ENCODE measurements around the gene CEMIP. TPM values are rescaled to one million over a fixed set of nuclear protein-coding genes. Genes with fewer than 3 reads are reported as not detected.
A peak's percentile ranks its signal among the peaks of the same experiment; 100 is the strongest.

CEMIP gene
- total RNA-seq, 1 donor from 2014 or later: 0.20 TPM

DNA sequence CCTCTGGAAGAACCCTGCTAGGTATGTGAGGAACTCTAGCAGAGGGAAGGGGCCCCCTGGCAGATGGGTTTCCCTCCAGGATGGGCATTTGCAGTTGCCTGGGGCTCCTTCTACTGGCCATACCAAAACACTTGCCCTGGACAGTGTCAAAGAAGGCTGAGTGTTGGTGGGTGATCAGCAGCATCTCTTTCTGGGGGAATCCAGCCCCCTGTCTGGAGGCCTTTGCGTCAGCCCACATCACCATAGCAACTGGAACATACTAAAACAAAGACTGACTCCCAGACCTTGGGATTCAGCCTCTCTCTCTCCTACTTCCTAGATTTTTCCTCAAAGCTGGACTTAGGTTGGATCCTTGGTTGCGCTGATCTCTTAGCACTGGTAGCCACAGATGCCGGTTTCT is 8.1 kb downstream of the CEMIP start:
- no peak for DNase-seq (ENCODE audit: low read depth)

- DNase-seq (ENCODE audit: low read depth): no peak
These were observed 9.4 kb downstream of the CEMIP start for GRCh38 chr15:80788536-80788935.

DNA sequence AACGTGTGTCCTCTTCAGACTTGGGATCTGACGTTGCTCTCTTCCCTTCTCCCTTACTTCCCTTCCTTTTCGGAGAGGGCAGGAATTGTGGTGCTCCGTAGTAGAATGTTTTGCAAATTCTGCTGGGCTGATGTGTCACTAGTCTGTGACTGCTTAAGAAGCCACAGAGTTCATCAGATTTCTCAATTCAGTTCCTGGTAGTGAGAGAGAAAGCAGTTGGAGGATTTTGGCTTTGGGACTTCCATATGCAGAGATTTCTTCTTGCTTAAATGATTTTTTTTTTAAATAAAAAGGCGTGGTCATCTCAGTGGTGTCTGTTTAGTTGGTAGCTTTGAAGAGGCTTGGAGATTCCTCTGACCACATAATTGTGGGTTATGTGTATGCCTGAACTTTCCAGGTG is 10.1 kb downstream of the CEMIP start:
- DNase-seq (ENCODE audit: low read depth): peak; percentile 9

- no peak for DNase-seq (ENCODE audit: low read depth)
These were observed 10.6 kb downstream of the CEMIP start for GRCh38 chr15:80789796-80790195.

DNA sequence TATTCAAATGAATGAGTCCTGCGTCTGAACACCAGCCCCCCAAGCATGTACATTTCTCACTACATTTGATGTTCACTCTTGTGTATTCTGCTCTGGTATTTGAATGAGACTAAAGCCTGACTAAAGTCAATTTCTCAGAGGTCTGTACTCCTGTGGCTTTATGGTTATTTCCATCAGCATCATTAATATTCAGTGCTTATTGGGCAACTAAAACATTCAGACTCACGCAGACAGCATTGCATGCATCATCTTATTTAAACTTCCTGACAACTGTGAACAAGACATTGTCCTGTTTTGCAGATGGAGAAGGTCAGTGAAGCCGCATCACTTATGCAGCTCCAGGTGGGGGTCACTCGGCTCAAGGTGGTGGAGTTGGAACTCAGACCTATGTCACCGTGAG is 11.1 kb downstream of the CEMIP start:
- DNase-seq (ENCODE audit: low read depth): no peak

DNA sequence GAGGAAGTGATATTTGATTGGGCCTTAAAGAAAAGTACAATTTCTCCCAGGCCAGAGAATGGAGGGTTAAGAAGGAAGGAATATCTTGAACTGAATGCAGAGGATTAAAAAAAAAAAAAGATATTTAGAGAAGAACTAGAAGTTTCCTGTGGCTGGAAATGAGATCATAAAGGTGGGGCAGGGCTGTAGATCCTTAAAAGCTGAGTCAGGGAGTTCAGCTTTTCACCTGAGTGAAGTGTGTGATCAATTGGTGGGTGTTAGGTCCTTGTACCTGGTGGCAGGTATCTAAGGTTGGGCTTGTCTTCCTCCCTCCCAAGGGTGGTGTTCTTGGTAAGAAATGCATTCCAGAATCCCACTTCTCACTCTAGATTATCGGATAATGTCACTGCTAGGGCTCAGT is 11.8 kb downstream of the CEMIP start:
- DNase-seq (ENCODE audit: low read depth): no peak

DNA sequence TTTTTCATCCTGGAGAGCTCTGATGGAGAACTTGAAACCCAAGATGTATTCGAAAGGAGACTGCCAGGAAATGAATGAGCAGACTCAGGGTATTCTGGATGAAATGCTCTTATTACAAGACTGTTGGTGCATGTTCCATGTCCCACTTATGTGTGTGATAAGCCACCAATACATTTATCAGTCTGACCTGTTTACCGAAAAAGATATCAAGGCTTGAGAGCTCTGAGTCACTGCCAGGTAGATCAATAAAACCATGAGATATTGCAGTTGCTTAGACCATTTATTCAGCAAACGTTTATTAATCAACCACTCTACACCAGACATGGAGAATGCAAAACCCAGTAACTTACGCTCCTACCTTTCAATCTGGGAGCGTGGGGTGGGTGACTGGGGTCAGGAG is 17.2 kb downstream of the CEMIP start:
- no peak for DNase-seq (ENCODE audit: low read depth)

GRCh38 chr15:80798911-80799310 is 19.7 kb downstream of the CEMIP start:
- no peak for DNase-seq (ENCODE audit: low read depth)

DNA sequence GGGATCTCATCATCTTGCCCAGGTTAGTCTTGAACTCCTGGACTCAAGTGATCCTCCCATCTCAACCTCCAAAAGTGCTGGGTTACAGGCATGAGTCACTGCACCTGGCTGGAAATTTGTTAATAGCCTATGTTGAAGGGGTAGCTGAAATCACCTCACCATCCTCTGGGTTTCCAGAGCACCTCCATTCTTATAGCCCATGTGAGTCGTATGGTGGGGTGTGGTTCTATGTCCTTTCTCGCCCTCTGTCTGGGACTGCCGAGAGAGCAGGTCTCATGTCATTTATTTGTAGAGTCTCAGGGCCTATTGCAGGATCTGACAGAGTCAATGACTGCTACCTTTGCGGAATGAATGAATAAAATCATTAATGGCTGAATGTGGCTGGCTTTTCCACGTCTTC is 20.9 kb downstream of the CEMIP start:
- DNase-seq (ENCODE audit: low read depth): no peak

GRCh38 chr15:80801891-80802680 is 22.9 kb downstream of the CEMIP start:
- DNase-seq (ENCODE audit: low read depth): no peak

DNA sequence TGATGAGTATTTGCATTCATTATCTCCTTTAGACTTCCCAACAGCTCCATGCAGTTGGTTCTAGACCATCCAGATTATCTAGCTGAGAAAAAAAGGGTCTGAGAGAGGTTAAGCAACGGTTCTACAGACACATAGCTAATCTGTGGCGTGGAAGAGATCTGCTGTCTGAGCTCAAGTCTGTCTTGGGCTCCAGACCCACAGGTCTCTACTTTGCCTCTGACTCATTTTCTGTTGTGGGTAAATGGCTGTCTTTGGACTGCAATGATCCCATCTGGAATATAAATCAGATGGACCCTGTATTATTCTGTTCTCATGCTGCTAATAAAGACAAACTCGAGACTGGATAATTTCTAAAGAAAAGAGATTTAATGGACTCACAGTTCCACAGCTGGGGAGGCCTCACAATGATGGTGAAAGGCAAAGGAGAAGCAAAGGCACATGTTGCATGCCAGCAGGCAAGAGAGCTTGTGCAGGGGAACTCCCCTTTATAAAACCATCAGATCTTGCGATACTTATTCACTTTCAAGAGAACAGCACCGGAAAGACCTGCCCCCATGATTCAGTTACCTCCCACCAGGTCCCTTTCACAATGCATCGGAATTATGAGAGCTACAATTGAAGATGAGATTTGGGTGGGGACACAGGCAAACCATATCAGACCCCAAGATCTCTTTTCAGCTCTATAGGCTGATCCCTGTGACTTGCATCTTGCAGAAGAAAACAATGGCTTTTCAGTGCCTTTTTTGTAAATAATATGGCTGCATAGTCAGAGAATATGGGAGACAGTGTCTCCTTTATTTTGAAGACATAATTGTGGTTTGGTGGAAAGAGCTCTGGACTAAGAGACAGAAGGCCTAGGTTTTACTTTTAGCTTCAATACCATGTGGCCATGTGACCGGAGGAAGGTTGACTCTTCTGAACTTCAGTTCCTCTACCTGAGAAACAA is 24.7 kb downstream of the CEMIP start:
- DNase-seq (ENCODE audit: low read depth): no peak

GRCh38 chr15:80804970-80805495 is 25.9 kb downstream of the CEMIP start:
- no peak for DNase-seq (ENCODE audit: low read depth)

DNA sequence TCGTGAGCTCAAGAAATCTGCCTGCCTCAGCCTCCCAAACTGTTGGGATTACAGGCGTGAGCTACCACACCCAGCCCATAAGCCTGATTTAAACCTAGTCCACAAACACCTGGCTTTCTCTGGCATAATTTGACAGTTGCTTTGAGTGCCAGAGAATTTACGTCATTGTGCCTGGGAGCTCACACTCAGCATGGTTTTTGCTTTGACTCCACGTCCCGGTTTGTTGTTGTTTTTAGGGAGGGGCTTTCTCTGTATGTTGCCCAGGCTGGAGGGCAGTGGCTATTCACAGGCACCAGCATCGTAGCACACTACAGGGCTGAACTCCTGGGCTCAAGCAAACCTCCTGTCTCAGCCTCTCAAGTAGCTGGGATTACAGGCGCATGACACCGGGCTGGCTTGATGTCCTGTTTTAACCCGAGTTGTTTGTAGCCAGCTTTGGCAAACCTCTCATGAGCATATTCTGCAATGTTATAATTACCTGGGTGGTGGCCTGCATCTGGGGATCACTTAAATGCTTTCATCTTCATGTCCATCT is 32.7 kb downstream of the CEMIP start:
- DNase-seq (ENCODE audit: low read depth): no peak

- no peak for DNase-seq (ENCODE audit: low read depth)
These were observed 35.9 kb downstream of the CEMIP start for GRCh38 chr15:80815106-80815505.

DNA sequence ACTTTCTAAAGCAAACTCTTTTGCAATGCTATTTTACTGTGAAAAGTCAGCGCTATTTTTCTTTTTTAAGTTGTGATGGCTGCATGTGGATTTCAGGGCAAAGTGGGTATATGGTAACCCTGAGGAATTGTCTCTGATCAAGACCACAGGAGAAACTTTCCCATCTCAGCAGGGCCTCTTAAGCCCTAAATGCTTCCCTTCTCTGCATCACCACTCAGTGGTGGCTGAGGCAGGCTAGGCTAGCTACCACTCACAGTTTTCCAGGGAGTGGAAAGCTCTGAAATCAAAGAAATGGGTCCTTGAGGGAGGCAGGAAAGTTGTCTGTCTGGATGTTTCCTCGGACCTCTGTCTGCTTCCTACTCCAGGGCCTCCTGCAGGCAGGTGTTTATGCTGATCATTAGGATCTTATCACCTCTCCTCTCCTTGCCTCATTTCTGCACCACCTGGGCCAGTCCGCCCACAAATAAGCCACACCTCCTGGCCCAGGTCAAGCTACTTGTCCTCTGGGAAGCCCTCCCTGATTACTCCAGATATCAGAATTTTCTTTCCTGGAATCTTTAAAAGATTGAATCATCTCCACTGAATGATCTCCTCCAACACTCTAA is 37.0 kb downstream of the CEMIP start:
- no peak for DNase-seq (ENCODE audit: low read depth)

DNA sequence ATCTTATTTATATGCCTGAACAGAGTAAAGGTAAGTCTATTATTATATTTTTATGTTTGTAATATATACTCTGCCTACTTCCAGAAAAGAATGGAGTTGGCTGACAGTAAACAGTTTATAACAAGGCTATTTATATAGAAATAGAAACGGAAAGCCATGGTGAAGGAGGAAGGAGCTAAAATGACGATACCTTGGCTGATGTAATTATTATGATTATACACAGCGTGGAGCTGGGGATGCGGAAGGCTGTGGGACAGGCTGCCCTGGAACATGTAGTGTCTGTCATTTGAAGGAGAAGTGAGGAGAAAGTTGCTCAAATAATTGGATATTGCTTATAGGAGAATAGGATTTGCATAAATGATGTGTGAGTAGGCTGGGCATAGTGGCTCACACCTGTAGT is 37.8 kb downstream of the CEMIP start:
- no peak for DNase-seq (ENCODE audit: low read depth)

- DNase-seq (ENCODE audit: low read depth): no peak
These were observed 38.7 kb downstream of the CEMIP start for GRCh38 chr15:80817901-80818300.

DNA sequence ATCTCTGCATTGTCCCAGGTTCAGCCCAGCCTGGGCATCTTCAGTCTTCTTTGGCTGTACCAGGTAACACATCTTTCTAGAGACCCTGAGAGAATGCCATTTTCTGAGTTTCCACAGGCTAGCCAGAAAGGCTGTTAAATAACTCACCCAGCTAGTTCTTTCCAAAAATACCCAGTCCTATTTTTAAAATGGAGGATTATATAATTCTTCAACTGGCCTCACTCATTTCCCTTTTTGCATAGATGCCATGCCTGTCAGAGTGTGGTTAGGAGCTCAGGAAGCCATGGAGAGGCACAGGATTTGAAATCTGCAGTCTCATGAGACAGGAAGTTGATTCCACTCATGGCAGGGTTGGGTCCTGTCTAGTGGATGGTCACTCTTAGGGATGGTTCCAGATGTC is 39.8 kb downstream of the CEMIP start:
- DNase-seq (ENCODE audit: low read depth): no peak

DNA sequence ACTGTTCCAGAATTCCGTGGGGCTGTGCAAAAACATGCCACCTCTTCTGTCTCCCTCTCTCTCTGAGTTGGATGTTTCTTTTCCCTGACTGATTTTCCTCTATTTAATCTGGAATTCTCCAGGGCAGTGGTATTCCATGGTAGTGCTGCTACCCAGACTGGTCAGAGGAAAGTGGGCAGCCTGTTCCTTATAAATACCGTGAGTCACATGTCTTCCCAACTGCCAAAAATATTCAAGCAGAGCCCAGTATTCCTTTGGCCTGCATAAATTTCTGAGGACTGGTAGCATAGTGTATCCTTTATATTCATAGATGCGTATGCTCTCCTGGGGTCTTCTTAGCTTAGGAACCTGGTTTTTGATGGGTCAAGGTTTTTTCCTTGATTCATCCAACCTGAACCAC is 40.9 kb downstream of the CEMIP start:
- DNase-seq (ENCODE audit: low read depth): no peak

DNA sequence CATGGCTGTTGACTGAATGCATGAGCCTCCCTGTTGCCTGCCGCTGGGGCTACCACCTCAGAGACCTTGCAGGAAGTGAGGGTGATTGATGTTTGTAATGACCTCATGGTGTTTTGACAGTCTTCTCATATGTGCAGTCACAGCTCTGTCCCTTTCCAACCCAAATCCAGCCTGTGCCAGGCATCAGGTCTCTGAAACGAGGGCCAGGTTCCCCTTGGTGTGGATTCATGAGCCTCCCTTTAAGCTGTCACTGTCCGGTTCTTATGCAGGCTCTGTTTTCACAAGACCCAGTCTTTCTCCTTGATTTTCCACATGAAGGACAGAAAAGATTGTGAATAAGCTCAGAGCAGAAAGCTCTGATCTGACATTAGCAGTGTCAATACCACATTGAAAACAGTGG is 43.1 kb downstream of the CEMIP start:
- DNase-seq (ENCODE audit: low read depth): no peak

GRCh38 chr15:80822676-80823075 is 43.5 kb downstream of the CEMIP start:
- DNase-seq (ENCODE audit: low read depth): no peak

DNA sequence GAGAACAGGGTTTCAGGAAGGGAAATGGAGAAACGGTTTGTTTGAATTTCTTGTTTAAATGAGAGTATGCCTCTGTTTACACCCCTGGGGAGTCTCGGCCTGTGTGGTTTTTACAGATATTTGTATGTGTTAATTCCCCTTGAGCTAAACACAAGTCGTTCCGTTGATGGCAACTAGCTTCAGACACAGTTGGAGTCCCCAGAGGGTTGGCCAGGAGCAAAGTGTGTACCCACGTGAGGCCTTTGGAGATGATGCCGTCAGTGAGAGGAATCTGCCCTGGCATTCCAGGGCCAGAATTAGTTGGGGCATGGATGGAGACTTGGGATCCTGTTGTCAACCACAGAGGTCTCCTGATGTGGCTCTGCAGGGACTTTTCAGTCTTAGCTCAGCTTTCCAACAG is 44.0 kb downstream of the CEMIP start:
- DNase-seq (ENCODE audit: low read depth): no peak

Measured in renal cortical epithelial cell (primary cell).